ENCODE measurements around the gene MOV10.

Gene MOV10

DNA sequence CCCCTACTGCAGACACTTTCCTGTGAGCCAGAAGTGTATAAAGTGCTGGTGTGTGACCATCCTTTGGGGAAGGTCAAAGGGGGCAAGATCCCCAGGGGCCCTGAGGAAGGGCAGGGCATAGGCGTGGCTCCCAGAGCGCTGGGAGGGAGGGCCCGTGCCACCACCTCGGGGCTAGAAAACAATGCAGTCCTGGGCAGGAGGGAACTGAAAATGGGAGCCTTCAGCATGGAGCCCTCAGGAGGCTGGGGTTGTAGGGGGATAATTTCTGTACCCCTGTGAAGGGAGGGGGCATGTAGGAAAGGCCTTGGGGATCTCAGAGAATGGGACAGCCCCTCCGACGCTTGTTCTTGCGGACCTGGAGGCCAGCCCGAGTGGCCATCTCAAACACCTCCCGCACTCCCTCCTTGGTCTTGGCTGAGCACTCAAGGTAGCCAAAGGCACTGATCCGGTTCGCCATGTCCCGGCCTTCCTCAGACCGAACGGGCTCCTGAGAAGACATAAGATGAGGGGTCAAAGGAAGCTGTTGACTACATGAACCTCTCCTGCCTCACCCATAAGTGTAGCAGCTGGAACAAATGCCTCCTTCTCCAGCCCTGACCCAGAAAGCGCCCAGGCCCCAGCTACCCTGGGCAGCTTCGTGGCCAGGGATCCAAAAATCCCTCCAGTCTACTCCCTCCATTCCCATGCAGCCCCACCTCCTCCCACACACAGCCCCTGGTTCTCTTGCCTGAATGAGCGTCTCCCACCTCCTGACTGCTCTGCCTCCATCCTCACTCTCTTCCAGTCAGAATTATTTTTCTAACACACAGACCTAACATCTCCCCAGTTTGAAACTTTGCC is 27.0 kb downstream of the MOV10 start:
- TF ChIP-seq, protein P1, sequence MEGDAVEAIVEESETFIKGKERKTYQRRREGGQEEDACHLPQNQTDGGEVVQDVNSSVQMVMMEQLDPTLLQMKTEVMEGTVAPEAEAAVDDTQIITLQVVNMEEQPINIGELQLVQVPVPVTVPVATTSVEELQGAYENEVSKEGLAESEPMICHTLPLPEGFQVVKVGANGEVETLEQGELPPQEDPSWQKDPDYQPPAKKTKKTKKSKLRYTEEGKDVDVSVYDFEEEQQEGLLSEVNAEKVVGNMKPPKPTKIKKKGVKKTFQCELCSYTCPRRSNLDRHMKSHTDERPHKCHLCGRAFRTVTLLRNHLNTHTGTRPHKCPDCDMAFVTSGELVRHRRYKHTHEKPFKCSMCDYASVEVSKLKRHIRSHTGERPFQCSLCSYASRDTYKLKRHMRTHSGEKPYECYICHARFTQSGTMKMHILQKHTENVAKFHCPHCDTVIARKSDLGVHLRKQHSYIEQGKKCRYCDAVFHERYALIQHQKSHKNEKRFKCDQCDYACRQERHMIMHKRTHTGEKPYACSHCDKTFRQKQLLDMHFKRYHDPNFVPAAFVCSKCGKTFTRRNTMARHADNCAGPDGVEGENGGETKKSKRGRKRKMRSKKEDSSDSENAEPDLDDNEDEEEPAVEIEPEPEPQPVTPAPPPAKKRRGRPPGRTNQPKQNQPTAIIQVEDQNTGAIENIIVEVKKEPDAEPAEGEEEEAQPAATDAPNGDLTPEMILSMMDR (IDR thresholded peaks at IDR 0.05; ENCODE audit: low read length, missing control alignments): no peak
- H3K4me3 ChIP-seq (replicated peaks; ENCODE audit: low read depth, low read length): no peak overlapping the region
- no peak for DNase-seq (ENCODE audit: low read depth)

DNA sequence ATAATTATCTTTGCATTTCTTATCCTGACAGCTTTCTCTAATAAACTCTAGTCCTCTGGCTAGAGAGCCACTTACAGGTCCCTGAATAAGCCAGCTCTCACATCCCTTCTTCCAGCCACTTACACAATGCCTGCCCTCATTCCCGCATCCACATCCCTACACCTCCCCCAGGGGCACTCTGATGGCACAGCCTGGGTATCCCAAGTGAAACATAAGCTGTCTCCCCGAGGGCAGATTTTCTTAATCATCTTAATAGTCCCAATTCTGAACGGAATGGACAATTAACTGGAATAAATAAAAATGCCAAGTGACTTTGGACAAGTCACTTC is 27.6 kb downstream of the MOV10 start:
- DNase-seq (ENCODE audit: low read depth): no peak
- H3K4me3 ChIP-seq (replicated peaks; ENCODE audit: low read depth, low read length): no peak overlapping the region
- TF ChIP-seq, protein P1 (IDR thresholded peaks at IDR 0.05; ENCODE audit: low read length, missing control alignments): no peak

DNA sequence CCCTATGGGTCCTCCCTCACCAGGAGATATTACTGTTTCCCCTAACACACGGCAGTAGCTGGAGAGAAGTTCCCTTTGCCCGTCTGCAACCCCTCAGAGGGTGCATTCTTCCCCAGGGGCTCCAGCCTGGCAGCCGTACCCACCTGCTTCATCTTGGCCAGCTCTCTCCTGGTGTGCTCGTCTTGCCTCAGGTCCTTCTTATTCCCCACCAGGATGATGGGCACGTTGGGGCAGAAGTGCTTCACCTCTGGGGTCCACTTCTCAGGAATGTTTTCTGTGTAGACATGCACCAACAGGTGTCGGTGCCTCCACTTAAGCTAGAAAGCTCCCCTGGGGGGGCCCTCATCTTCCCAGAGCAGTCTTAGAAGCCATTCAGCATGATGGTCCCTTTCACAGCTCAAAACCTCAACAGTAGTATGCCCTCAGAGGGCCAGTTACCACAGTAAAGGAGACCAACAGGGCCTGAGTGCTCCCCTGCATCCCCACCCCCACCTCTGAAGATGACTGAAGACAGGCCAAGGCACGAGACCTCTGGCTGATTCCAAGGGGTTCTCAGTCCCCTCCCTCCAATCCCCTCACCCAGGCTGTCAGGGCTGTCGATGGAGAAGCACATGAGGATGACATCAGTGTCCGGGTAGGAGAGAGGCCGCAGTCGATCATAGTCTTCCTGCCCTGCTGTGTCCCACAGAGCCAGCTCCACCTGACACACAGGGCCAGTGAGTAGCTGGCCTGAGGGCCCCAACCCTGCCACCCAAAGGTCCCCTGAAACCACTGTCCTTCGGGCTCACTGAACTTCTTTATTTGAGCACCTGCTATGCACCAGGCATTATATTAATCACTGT is 28.2 kb downstream of the MOV10 start:
- TF ChIP-seq, protein P1 (IDR thresholded peaks at IDR 0.05; ENCODE audit: low read length, missing control alignments): no peak
- DNase-seq (ENCODE audit: low read depth): no peak
- no peak overlapping the region for H3K4me3 ChIP-seq (replicated peaks; ENCODE audit: low read depth, low read length)

DNA sequence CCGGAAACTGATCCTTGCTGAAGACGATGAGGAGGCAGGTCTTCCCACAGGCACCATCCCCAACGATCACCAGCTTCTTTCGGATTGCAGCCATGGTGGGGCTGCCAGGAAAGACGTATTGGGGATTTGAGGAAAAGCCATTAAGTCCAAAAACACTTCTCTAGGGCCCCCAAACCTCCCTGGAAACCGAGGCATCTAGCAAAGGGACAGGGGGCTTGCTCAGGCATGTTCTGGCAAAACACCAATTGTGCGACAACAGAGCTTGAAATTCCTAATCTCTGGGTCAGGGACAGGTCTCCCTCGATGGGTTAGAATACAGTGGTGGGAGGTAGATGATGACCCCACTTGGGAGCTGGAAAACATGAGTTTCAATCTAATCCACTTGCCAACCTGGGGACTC is 29.2 kb downstream of the MOV10 start:
- no peak for DNase-seq (ENCODE audit: low read depth)
- no peak overlapping the region for H3K4me3 ChIP-seq (replicated peaks; ENCODE audit: low read depth, low read length)
- TF ChIP-seq, protein P1 (IDR thresholded peaks at IDR 0.05; ENCODE audit: low read length, missing control alignments): no peak

DNA sequence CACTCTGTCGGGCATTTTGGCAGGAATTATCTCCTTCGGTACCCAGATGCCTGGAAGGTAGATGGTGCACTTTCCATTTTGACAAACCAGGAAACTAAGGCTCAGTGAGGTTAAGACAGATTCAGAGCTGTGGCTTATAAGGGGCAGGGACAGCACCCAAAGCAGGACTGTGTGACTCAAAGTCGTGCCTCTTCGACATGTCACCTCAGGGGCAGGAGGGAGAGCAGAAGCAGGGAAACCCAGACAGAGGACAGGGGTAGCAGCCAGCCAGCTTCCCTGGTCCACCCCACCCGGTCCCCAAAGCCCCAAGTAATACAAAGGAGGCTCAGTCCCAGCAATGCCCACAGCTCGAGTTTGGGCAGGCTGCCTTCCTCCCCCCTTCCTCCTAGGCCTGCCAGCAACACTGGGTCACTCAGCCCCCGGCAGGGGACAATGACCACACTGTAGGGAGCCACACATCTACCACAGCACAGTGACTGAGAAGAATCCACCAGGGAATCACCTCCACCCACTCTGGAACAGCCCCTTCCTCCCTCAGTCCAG is 30.0 kb downstream of the MOV10 start:
- no peak for DNase-seq (ENCODE audit: low read depth)
- TF ChIP-seq, protein P1 (IDR thresholded peaks at IDR 0.05; ENCODE audit: low read length, missing control alignments): no peak
- H3K4me3 ChIP-seq (replicated peaks; ENCODE audit: low read depth, low read length): peak overlapping the region; percentile 95

DNA sequence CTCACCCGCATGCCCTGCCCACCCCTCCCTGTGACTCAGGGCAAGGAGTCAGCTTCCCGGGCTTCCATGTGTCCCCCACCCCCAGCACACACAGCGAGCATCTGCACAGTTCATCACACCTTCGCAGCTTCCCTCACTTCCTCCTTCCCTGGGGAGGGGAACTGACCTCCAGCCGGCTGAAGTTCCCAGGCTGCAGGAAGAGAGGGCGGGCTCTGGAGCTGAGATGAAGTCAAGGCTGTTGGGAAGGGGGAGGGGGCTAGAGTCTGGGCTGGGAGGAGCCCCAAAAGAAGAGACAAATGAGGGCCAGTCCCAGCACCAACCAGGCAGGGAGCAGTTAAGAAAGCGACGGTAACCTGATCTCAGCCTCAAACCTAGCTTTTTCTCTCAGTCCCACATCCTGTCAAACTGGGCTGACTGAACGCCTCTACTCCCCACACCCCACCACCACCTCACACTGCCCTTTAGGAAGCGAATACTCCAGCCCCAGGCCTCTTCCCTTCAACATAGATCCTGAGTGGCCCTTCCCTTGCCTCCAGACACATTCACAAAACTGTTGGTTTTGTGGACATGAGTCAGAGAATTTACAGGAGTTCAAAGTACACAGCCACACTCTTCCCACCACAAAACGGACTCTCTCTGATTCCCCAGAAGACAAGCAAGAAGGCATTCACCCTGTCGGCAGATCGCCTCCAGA is 30.6 kb downstream of the MOV10 start:
- peak overlapping the region; percentile 95 for H3K4me3 ChIP-seq (replicated peaks; ENCODE audit: low read depth, low read length)
- TF ChIP-seq, protein P1 (IDR thresholded peaks at IDR 0.05; ENCODE audit: low read length, missing control alignments): no peak
- peak; percentile 96 for DNase-seq (ENCODE audit: low read depth)

All from fibroblast of pulmonary artery (primary cell).